Fibroblast of peridontal ligament (primary cell): ENCODE results near the gene MTCH1.

Experiments used
- DNase-seq: peaks from one replicate; pipeline ENCODE4 v3.0.0-alpha.2; 2010; ENCODE audit errors: extremely low read depth

Gene MTCH1

DNA sequence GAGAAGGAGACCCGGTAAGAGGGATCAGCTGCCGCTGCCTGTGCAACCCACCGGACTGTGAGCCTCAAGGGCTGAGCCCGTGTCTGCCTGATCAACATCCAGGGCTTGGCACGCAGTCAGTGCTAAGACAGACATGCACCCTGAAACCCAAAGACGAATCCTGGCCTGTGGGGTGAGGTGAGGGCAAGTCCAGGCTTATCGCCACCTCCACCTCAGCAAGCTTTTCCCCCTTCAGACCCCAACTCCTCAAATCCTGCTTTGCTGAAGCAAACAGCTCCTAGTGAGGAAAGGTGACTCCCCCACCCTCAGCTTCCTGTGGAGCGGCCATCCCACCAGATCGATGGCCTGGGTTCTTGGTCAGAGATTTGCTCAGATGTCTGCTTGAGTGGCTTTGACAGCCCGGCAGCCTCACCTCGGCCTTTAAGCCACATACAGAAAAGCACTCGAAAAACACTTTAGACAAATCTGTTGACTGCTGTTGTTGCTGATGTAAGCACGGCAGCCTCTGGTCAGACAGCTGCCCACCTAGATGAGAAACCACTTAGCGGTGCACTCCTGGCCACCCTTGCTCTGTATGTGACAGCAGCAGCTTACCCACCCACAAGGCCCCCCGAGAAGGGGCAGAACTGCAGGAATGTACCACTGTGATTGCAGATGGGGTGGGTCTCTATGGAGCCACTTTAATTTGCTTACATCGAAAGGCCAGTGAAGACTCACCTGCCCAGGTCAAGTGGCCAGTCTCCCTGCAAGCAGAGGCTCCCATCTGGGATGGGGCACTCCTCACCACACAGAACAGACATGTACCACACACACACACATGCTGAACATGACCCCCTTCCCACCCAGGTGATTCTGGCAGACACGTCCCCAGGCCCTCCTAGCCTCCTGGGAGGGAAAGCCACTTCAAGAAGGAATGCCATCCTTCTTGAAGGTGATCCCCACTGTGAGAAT is 14.8 kb downstream of the MTCH1 start:
- DNase-seq: no peak

DNA sequence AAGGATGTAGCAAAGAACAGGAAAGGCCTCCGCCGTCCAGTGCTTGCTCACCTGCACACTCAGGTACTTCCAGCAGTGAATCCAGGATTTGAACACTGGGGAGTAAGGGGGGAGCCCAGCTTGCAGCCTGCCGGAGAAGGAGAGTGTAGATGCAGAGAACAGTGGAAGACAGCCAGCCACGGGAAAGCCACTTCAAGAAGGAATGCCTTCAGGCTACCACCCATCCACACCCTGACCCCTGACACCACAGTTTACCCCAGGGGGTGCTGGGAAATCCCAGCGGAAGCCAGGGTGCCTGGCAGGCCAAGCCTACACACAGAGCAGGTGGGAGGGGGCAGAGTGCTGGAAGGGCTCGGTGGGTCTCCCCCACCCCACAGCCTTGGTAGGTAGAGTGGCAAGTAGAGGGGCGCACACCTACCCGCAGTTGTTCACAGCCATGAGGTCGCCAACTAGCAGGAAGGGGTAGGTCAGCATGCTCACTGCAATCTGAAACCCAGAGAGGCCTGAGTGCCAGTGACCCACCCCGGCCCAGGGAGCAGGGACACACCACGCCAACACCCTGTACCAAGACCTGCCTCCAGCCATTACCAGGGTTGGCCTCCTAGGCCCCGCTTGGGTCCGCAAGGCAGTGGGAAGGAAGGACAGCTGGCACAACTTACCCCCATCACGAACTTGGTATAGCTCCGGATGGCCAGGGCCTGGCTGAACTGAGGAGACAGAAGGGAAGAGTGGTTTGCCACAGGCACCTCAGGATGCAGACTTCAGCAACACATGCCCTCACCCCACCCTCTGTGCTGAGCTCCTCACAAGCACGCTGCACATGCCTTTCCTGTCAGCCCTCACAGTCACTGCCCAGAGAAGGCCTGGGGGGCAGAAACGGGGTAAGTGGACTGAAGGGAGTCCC is 15.8 kb downstream of the MTCH1 start:
- DNase-seq: no peak

DNA sequence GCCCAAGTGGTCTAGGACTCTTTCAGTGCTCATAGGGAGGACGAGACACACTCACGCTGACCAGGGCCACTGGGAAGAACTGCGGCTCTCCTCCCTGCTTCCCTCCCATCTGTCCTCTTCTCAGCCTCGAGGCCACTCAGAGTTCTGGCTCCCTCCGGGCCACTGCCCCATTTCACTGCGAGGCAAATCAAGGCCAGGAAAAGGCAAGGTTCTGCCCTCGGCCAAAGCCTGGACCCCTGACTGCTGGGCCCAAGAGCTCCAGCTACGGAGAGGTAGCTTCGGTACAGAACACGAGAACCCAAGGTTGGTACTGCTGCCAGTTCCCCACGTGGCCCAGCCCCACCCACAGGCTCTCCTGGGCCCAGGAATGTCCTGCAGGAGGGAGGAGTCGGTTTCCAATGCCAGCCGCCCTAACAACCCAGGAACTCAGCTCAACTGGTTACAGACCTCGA is 16.7 kb downstream of the MTCH1 start:
- DNase-seq: no peak

DNA sequence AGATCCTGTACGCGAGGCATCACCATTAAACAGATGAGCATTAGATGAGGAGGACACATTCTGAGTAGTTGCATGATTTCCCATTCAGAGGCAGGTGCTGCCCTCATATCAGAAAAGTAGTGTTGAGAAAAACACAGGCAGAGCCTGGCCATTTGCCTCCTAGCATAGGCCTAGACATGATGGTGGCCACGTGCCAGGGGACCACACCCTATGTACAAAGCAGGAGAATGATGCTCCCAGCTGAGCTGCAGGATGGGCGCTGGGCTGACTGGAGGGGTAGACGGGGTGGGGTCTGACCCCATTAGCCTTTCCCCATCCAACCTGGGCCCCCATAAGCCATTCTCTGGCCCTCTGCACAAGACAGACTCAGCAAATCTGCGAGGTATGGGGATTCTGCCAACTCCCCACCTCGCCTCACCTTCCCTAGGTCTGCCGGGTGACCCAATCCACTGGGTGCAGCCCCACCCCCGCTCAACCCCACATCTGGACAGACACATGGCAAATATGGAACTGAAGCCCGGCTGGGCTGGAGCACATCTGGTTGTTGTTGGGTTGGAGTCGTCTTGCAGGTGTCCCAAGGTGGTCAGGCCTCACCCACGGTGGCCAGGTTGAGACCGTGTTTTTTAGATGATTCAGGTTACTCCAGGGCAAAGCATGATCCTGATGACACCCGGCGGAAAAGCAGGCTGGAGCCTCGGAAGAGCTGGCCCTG is 17.6 kb downstream of the MTCH1 start:
- no peak for DNase-seq

DNA sequence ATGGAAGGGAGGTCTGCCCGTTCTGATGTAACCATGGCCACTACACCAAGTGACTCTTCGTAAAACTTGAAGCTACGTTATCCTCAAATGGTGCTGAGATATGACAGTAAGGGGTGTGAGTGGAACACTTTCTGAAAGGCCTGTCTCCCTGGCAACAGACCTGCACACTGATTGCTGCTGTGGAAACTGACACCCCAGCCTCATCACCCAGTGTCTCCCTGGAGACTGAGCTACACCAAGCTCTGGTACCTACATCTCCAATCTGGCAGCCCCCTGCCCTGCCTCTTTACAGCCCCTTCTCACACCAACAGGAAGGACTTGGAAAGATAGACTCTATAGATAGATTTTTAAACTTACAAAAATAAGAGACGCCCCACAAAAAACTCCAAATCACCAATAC is 18.2 kb downstream of the MTCH1 start:
- DNase-seq: no peak

DNA sequence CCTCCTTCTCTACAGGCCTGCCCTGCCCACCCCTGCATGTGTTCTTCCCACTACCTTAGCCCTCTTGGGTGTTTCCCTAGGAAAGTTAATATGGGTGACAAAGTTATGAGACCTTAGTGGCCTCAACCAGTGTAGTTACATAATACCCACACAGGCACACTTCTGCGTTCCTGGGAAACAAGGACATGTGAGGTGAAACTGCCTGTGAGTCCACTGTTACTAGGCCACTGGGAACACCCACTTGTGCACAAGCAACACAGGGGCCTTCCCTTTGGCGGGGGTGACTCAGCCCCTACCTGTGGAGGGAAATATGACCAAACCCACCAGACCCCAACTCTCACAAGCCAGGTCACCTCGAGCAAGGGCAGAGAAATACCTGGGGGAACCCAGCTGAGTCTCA is 18.7 kb downstream of the MTCH1 start:
- DNase-seq: no peak

DNA sequence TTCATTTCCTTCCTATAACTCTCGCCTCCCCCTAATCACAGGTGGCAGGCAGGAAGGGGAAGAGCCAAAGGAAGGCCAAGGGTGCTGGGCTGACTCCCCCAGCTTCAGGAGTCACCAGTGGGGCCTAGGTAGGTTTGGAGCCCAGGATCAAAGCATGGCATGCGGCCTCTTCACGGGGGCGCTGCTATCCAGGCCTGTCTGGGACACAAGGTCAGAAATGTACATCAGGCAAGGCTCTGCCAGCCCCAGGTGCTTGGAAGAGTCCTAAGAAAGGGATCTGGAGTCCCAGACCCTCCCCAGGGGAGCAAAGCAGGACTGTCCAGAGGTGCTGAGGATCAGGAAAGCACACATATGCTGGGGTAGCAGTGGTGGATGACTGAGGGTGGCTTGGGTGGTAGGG is 21.1 kb downstream of the MTCH1 start:
- no peak for DNase-seq

DNA sequence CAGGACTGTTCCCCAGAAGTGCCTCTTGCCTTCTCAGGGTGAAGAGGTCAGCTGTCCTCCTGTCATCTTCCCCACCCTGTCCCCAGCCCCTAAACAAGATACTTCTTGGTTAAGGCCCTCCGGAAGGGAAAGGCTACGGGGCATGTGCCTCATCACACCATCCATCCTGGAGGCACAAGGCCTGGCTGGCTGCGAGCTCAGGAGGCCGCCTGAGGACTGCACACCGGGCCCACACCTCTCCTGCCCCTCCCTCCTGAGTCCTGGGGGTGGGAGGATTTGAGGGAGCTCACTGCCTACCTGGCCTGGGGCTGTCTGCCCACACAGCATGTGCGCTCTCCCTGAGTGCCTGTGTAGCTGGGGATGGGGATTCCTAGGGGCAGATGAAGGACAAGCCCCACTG is 21.6 kb downstream of the MTCH1 start:
- DNase-seq: no peak

DNA sequence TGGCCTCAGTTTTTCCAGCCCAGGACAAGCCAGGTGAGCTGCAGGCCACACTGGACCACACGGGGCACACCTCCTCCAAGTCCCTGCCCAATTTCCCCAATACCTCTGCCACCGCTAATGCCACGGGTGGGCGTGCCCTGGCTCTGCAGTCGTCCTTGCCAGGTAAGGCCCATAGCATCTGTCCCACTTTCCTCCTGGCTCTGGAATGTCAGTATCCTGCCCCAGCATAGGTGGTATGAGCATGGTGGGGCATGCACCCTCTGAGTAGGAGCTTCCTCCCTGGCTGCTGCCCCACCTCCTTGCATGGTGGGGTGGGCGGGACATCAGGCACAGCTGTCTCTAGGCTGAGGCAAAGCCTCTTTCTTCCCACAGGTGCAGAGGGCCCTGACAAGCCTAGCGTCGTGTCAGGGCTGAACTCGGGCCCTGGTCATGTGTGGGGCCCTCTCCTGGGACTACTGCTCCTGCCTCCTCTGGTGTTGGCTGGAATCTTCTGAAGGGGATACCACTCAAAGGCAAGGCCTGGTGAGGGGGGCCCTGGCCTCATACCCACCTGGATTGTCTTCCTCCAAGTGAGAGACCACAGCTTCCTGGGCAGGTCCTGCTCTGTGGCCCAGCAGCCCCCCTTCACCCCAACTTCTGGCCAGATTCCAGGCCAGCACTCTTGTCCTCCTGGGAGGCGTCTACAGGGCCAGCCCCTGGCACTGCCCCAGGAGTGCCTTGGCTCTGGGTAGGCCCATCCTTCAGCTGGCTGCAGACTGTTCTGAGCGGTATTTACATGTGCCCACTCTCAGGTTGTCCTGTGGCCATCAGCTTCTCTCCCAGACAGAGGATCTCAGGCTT is 22.3 kb downstream of the MTCH1 start:
- no peak for DNase-seq

DNA sequence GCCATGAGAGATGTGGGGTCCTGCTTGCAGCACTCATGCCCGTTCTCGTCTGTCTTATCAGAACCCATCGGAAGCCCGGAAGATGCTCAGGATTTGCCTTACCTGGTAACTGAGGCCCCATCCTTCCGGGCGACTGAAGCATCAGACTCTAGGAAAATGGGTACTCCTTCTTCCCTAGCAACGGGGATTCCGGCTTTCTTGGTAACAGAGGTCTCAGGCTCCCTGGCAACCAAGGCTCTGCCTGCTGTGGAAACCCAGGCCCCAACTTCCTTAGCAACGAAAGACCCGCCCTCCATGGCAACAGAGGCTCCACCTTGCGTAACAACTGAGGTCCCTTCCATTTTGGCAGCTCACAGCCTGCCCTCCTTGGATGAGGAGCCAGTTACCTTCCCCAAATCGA is 23.1 kb downstream of the MTCH1 start:
- DNase-seq: peak; percentile 23

DNA sequence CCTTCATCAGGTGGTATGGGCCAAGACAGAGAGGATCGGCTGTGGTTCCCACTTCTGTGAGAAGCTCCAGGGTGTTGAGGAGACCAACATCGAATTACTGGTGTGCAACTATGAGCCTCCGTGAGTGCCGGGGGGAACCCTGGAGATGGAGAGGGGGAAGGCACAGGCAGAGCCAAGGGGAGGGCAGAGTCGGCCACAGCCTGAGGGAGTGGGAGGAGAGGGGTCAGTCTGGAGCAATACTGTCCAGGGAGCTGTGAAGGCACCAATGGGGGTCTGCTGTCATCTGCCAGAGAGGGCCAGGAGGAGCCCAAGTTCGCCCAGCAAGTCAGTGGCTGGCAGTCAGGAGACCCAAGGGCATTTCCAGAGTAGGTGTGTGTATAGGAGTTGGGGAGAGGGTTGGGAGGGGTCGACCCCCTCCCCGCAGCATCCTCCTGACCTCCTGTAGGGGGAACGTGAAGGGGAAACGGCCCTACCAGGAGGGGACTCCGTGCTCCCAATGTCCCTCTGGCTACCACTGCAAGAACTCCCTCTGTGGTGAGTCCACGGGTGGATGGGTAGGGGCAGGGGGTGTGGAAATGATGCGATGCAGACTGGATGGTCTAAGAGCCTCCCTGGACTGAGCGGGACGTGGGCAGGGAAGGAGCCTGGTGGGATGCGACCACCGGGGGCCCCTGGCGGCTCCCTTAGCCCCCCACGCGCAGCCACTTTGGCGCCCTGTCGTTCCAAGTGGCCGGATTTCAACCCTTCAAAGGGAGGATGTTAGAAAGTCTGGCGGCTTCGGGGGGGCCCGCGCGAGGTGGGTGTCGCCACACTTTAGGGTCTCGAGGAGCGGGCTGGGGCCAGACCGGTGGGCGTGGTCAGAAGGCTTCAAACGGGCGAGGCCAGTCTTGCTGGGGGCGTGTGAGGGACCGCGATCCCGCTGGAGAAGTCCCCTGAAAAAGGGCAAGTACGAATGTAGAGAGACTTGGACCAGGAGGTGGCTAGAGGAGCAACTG is 24.3 kb downstream of the MTCH1 start:
- DNase-seq: no peak

DNA sequence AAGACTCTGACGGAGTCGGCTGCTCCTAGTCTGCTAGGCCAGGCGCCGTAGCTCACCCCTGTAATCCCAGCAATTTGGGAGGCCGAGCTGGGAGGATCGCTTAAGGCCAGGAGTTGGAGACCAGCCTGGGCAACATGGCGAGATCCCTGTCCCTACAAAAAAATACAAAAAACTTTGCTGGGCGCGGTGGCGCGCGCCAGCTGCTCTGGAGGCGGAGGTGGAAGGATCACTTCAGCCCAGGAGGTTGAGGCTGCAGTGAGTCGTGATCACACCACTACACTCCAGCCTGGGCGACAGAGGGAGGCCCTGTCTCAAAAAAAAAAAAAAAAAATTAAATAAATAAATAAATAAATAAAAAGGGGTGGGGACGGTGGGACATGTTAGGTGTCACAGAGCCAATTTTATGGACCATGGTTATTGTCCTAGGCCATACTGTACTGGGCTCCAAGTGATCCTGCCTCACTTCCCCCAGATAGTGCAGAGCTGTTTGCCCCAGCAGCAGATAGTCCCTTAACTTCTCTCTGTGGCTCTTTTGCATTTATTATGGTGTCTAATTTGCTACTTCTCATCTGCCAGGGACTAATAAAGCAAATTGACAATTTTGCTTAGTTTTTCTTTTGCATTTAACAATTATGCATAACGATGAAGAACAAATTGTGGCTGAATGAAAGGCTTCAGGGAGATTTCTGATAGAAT is 26.3 kb downstream of the MTCH1 start:
- DNase-seq: no peak

DNA sequence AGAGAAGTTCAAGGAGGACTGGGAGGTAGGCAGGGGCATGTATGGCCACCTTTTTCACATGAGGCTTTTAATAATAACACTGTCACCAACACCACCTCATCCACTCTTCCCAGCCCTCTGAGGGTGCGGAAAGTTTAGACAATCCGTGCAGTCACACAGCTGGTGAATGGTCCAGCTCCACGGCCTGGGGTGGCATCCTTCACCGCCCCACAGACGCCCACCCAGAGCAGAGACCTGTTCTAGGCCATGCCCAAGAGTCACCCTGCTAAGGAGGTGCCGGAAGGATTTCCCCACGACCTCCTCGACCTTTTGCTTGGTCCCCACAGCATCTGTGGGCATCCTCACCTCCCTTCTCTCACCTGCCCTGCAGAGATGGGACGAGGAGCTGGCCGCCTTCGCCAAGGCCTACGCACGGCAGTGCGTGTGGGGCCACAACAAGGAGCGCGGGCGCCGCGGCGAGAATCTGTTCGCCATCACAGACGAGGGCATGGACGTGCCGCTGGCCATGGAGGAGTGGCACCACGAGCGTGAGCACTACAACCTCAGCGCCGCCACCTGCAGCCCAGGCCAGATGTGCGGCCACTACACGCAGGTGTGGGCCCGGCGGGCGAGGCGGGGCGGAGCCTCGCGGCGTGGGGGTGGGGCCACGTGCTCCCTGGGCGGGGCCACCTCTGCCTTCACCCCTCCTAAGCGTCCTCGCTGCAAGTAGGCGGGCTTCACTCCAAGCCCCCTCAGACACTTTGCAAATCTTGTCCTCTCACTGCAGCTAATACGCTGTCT is 27.0 kb downstream of the MTCH1 start:
- DNase-seq: no peak

DNA sequence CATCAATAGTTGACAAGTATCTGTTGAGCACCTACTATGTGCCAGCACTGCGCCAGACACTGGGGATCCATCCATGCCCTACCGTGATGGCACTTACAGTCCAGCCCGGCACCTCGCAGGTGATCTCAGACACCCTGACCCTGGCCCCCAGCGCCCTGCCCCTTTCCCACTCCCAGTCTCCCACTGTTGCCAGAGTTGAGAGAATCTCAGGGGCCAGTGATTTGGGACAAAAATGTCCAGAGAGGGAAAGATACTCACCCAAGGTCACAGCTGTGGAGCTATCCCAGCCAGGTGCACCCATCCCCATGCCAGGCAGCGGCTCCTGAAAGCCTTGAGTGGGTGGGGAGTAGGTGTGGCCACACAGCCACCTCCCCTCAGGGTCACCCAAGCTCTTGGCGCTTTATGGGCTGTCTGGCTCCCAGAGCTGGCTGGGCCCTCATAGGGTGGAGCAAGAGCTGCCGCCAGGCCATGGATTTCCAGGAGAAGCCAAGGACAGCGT is 28.2 kb downstream of the MTCH1 start:
- no peak for DNase-seq

DNA sequence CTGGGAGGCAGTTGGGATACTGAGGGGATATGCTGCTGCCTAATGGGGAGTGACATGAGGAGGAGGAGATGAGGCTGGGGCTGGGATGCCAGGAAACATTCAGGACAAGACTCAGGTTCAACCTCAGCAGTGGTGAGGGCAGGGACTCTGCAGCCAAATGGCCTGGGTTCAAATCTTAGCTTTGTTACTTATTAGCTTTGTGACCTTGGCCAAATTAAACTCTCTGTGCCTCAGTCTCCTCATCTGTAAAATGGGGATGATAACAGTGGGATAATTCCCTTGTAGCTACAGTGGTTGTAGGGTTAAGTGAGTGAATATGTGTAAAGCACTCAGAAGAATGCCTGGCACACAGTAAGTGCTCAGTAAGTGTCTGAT is 29.6 kb downstream of the MTCH1 start:
- no peak for DNase-seq

DNA sequence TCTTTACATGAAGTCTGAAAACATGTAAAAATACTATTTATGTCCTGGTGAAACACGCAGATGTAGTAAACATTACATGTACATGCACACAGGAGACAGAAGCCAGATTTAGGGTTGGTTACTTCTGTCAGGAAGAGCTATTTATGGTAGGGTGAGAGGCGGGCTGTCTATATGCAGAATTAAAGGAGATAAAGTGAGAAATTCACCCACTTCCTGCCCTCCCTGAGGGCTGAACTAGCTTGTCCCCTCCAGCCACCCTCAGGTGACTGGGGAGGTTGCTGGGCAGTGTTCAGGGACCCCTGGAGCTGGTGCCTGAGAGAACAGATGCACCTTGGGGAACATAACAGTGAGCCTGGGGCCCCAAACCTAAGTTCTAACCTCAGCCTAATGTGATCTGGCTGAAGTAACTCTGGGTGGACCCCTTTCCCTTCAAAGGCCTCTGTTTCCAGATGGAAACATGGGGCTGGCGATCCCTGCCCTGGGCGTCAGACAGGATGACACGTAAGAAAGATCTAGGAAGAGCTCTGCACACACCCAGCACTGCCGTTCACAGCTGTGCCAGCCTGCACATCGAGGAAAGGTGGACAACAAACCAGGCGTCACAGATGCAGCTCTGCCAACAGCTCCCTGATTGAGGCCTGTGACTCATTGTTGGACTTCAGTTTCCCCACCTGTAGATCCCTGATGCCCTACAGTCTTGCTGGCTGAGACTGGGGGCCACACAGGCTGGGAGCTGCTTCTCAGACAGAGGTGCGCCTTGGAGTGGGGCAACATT is 30.1 kb downstream of the MTCH1 start:
- DNase-seq: no peak

DNA sequence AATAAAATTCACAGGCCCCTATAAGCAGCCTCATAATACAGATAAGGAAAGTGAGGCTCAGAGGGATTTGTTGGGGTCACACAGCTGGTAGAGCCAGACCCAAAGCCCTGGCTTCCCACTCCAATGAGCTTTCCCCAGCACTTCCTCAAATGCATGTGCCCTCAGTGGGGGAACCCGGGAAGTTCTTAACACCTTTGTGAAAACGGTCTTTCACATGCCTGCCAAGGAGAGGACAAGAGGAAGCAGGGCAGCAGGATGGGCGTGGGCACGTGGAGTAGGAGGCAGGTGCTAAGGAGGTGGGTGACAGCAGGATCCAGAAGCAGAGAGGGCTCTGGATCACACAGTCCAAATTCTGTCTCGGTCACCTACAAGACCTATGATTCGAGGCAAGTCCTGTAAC is 30.9 kb downstream of the MTCH1 start:
- no peak for DNase-seq
